ENCODE results near the gene NT5C2.

Gene NT5C2

DNA sequence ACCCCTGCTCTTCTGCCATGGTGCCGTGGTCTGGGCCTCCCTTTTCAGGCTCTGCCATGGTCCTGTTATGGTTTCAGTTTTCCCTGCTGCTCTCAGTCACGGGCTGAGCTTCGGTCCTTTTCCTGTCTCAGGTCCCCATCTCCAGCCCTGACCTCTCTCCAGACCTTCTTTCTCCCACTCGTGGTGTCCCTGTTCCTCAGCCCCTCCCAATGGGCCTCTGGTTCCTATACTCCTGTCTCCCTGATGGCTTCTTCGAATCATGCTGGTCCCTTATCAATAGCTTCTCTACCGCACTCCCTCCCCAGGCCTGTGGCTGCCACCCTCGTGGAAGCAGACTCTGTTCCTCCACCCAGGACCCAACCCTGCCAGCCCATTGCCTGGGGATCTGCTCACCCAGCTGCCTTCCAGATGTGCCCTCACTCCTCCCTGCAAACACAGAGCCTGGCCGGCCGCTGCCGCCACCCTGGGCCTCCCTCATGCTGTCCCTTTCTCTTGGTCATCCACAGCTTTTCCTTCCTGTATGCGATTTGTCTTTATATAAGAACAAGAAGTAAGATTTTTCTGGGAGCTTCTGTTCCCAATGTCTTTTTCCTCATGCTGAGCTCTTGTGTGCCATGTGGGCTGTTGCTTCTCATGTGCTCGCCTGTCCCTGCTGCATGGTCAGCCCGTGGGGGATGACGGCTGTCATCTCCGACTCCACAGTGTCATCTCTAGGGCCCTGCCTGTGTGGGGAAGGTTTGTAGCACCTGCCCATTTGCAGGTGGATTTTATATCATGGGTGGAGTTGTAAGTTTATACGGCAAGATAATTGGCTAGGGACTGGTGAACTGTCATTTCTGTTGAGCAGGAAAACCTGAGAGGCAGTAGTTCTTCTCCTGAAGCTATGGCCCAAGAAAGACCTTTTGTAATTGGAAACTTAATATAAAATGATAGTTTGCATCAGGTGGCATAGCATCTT, 126.7 kb downstream of the NT5C2 start:
- DNase-seq: no peak
- TF ChIP-seq POLR2A (IDR thresholded peaks at IDR 0.05; ENCODE audit: low read length) (no peak), GATA1 (IDR thresholded peaks at IDR 0.05; ENCODE audit: low read depth, low read length) (no peak)

DNA sequence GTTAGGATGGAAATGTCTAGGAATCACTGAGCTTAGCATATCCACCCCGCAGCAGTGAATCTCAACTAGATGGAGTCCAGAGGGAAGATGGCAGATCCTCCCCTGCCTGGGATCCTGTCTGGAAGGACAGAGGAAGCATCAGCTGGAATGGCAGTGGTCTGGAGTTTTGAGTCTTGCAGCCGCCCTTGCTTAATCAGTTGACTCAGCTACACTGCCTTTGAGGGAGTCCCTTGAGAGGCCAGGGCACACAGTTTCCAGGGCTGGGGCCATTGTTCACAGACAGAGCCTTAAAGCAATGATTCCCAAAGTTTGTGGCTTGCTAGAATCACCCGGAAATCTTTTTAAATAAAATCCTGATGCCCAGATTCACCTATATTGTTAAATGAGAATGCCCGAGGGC, 128.1 kb downstream of the NT5C2 start:
- no peak for TF ChIP-seq POLR2A (IDR thresholded peaks at IDR 0.05; ENCODE audit: low read length)
- no peak for TF ChIP-seq GATA1 (IDR thresholded peaks at IDR 0.05; ENCODE audit: low read depth, low read length)
- no peak for DNase-seq

DNA sequence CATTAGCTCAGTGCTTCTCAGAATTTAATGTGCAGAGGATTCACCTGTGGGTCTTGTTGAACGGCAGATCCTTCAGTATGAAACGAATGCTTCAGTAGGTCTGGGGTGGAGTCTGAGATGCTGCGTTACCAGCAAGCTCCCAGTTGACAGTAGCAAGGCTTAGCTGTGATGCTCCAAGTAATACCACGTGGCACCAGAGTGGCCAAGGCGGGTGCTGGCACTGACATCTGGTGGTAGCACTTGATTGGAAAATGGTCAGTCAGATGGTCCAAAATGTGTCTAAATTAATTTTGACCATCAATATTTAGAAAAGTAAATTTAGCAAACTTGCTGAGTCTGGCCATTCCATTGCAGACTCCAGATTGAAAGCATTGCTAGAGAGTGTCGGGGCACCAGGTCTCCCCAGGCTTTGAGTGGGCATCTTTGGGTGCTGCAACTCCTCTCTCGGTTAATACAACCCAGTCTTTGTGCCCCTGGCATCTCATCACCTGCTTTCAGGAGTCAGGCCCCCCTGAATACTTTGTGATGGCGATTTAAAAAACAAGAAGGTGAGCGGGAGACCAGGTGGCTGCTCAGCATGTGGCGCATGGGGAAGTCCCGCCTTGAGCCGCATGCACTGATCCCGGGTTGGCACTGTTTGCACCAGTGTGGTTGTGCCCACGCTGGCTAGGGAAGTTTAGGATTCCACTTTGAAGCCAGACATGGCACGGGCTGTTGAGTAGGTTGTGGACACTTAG, 130.1 kb downstream of the NT5C2 start:
- TF ChIP-seq POLR2A (IDR thresholded peaks at IDR 0.05; ENCODE audit: low read length) (no peak), GATA1 (IDR thresholded peaks at IDR 0.05; ENCODE audit: low read depth, low read length) (no peak)
- peak in 1 of 2 experiments; percentile 12 for DNase-seq

DNA sequence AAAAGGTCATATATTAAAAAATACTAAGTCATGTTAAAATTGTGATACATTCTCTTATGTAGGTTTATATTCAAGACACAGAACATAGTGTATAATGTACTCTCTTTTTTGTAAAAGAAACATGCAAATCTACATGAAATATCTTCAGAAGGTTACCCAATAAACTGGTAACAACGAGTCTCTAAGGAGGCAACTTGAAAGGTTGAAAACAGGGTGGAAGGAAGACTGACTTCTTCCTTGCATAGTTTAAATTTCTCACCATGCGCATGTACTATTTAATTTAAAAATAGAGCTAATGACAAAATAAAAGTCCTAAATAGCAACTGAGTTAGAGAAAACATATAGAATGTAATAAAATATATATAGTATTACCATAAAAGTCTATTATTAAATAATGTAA, 132.5 kb downstream of the NT5C2 start:
- TF ChIP-seq POLR2A (IDR thresholded peaks at IDR 0.05; ENCODE audit: low read length) (no peak), GATA1 (IDR thresholded peaks at IDR 0.05; ENCODE audit: low read depth, low read length) (no peak)
- DNase-seq: no peak

DNA sequence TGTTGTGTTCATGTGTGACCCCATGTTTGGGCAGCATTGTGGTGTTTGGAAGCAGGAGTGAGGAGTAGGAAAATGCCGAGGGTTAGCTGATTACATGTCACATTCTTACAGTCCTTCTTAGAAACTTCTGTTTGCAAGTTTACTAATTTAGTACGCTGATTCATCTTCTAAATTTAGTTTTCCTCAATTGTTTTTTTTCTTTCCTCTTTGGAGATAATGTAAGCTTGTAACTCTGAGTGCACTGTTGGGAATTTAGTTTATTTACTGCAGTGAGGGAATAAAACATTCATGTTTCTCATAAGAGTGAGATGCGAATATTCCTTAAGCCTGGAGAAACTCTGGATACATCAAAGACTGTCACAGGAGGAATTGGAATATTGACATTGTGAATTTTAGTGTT, 135.0 kb downstream of the NT5C2 start:
- no peak for TF ChIP-seq POLR2A (IDR thresholded peaks at IDR 0.05; ENCODE audit: low read length)
- TF ChIP-seq GATA1 (IDR thresholded peaks at IDR 0.05; ENCODE audit: low read depth, low read length): no peak
- no peak for DNase-seq

DNA sequence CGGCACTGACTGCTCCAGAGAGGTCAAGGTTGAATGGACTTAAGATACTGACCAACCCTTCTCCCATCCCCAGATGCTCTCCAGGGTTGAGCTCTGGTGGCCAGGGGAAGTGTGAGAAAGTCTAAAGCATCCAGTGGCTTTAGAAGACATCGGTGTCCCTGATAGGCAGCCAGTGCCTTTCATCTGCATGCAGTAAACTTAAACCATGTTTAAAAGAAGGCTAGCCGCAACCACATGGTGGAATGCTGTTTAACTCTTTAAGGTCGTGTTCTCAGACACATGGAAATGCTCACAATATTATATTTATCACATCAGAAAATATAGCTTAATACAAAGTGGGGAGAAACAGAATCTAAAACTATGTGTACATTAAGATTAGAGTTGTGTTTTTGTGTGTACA, 138.0 kb downstream of the NT5C2 start:
- no peak for TF ChIP-seq POLR2A (IDR thresholded peaks at IDR 0.05; ENCODE audit: low read length)
- TF ChIP-seq GATA1 (IDR thresholded peaks at IDR 0.05; ENCODE audit: low read depth, low read length): no peak
- no peak for DNase-seq

DNA sequence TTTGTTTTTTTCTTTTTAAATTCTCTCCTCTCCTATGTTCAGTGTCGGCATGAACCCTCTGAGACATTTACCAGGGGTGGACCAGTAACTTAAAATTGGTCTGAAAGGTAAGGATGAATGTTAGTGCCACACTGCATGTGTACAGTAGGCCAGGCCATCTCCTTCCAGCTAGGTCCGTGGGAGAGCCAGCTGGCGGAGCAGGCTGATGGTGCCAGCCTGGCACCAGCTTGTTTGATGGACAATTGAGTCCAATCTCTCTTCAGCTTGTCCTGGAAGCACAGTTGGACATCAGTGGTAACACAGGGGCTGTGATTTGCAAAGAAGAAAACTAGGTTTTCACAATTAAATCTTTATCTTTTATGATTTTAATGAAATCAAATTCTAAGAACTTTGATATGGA, 138.5 kb downstream of the NT5C2 start:
- TF ChIP-seq POLR2A (IDR thresholded peaks at IDR 0.05; ENCODE audit: low read length) (no peak), GATA1 (IDR thresholded peaks at IDR 0.05; ENCODE audit: low read depth, low read length) (no peak)
- no peak for DNase-seq

DNA sequence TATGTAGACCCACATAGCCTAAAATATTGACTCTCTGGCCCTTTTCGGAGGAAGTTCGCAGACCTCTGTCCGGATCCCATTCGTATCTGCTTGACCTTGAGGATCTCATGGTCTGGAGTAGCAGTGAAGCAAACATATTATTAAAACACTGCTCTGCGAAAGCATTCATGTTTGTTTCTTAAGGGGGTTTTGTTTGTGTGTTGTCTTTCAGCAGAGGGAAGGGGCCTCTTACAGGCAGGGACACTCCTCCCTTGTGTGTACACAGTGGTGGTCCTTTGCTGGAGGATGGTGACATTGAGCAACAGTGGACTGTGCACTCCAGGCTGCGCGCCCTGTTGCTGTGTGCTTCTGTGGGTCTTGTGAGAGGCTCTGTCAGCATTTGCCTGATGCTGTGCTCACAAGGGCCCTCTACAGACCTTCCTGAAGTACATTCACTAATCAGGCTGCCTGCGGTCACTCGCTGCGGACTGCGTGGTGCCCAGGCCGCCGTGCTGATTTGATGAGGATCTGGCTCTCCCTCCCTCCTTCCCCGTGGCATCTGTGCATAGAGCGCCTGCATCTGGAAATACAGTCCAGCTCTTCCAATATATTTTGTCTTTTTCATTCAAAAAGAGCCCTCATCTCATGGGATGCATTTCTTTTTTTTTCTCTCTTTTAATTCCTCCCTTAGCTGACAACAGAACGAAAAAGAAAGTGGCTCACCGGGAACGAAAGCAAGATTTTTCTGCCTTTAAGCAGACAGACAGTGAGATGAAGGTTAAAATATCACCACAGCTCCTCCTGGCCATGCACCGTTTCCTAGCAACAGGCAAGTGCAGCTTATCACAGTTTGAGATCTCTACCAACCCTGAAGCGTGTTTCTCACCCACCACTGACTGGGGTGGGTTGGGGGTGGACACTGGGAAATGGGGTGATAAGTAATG, 139.2 kb downstream of the NT5C2 start:
- TF ChIP-seq GATA1 (IDR thresholded peaks at IDR 0.05; ENCODE audit: low read depth, low read length) (no peak), POLR2A (IDR thresholded peaks at IDR 0.05; ENCODE audit: low read length) (no peak)
- peak; percentile 70 to 79 for DNase-seq

DNA sequence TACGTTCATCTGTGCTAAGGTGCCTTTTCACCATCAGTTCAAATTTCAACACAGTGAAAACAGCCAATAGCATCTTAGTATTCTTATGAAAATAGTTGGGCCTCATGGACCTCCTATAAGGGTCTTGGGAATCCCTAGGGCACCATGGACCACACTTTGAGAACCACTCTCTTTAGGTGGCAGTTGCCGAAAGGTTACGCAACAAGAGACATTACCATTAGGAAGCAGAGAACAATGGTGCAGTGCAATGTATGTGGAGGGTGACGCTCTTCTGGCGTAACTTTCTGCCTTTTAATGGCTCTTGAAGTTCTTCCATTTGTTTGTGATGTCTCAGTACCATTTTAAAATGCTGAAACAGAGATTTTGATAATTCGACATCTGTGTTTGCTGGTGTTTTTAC, 143.8 kb downstream of the NT5C2 start:
- TF ChIP-seq GATA1 (IDR thresholded peaks at IDR 0.05; ENCODE audit: low read depth, low read length): no peak
- no peak for TF ChIP-seq POLR2A (IDR thresholded peaks at IDR 0.05; ENCODE audit: low read length)
- DNase-seq: no peak

DNA sequence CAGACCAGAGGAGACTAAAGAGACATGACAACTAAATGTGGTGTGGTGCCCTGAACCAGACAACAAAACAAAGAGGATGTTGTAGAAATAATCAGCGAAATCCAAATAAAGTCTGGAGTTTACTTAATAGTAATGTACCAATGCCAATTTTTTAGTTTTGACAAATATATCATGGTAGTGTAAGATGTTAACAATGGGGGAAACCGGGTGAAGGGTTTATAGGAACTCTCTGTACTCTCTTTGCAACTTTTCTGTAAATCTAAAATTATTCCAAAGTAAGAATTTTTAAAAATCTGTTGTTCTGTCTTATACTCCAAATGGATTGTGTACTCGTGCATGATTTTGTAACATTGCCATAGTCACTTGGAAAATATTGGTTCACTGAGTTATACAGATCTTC, 145.7 kb downstream of the NT5C2 start:
- TF ChIP-seq POLR2A (IDR thresholded peaks at IDR 0.05; ENCODE audit: low read length) (no peak), GATA1 (IDR thresholded peaks at IDR 0.05; ENCODE audit: low read depth, low read length) (no peak)
- no peak for DNase-seq

DNA sequence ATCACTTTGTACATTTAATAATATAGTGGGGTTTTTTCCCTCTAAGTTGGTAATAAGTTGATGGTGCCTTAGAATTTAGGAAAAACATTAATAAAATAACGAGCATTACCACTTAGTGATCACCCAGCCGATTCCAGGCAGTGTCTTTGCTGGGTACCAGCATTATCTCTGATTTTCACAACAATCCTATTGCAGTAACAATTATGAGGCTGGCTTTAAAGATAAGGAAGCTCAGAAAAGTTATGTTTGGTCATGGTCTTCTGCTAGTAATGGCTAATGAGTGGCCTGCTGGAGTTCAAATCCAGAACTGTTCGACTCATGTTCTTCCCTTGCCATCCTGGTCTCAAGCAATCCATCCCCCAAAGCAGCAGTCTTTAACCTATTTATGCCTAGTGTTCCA, 147.1 kb downstream of the NT5C2 start:
- TF ChIP-seq GATA1 (IDR thresholded peaks at IDR 0.05; ENCODE audit: low read depth, low read length): no peak
- TF ChIP-seq POLR2A (IDR thresholded peaks at IDR 0.05; ENCODE audit: low read length): no peak
- peak in 1 of 2 experiments; percentile 38 for DNase-seq

DNA sequence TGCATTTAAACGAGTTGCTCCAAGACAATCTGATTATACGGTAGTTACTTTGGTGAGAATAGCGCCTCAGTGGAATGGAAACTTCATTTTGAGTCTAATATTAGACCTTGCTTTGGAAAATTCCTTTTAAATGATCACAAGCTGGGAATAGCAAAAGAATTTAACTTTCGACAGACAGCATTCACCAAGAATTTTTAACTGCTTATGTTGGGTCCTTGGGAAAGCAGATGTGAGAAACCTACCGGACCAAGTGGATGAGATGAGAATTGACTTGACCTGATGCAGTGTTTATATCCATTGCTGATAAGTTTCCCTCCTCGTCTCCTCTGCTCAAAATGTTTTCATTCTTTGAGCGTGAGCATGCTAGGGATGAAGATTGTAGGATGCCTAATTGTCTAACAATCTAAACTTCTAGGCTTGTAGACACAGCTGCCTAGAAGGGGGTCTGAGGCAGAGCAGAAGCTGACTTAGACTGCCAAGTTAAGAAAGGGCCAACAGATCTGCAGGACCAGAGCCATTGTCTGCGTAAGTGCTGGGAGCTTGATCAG, 148.1 kb downstream of the NT5C2 start:
- TF ChIP-seq GATA1 (IDR thresholded peaks at IDR 0.05; ENCODE audit: low read depth, low read length) (no peak), POLR2A (IDR thresholded peaks at IDR 0.05; ENCODE audit: low read length) (no peak)
- no peak for DNase-seq

DNA sequence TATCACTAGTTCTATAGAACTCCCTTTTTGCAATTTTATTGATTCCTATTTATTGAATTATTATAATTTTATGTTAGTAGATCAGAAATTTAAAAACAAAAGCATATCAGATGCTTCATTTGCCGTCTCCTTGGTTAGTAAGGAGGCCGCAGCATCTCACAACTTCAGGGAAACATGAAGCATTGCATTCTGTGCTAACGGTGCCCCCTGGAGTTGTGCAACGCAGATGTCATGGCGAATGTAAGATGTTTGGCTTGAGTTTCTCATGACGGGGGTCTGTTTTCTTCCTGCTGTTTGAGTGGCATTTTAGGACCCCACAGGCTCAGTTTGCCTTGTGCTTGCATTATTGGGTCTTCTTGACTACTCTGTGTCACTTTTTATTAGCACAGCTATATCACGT, 150.2 kb downstream of the NT5C2 start:
- TF ChIP-seq GATA1 (IDR thresholded peaks at IDR 0.05; ENCODE audit: low read depth, low read length) (no peak), POLR2A (IDR thresholded peaks at IDR 0.05; ENCODE audit: low read length) (no peak)
- no peak for DNase-seq
